Measurements from ENCODE around the gene IGFALS.

GRCh38 chr16:1791943-1792812 lies 1.3 kb downstream of the IGFALS start:
- TF ChIP-seq EZH2 (IDR thresholded peaks at IDR 0.05; ENCODE audit: borderline replicate concordance, low read depth, low read length, severe bottlenecking) (no peak), CTCF (IDR thresholded peaks at IDR 0.05; ENCODE audit: borderline replicate concordance, extremely low read depth, low read length, poor library complexity, severe bottlenecking) (no peak)
